Neural progenitor cell (in vitro differentiated cells): ENCODE measurements around the gene LASP1NB.

Experiments used
- CTCF ChIP-seq: fragments of 200-600 bp; sonication (generic); IDR thresholded peaks from 2 replicates; pipeline ENCODE4 v1.5.1; 2017; ENCODE audit warnings: antibody characterized with exemption, mild to moderate bottlenecking
- EZH2 ChIP-seq: fragments of 200-600 bp; sonication (generic); IDR thresholded peaks from 2 replicates; pipeline ENCODE4 v1.6.1; 2017; ENCODE audit warnings: antibody characterized with exemption, mild to moderate bottlenecking, moderate library complexity
- EZH2phosphoT487 ChIP-seq: fragments of 200-600 bp; sonication (generic); IDR thresholded peaks from 2 replicates; pipeline ENCODE4 v1.6.1; 2017; ENCODE audit warnings: antibody characterized with exemption

DNA sequence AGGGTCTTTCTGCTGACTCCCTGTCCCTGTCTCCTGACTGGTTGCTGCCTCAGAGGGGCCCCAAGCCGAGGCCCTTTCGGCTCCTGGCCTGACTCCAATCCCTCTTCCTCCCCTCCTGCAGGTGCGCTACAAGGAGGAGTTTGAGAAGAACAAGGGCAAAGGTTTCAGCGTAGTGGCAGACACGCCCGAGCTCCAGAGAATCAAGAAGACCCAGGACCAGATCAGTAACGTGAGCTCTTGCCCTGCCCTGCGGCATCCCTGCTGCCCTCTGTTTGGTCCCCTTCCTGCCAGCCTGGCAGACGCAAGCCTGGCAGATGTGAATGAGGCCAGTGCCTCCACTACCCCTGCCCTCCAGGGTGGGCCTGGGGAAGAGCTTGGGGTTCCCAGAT is 27.1 kb upstream of the LASP1NB start:
- no peak for TF ChIP-seq CTCF
- no peak for TF ChIP-seq EZH2
- no peak for TF ChIP-seq EZH2phosphoT487
